Esophagus squamous epithelium (tissue), 4 donors: ENCODE measurements around the gene ADARB2.

ENCODE experiments used
- CTCF ChIP-seq, 6 experiments: fragments of 450-650 bp in 4 of 6; fragments of 200-600 bp in 2 of 6; sonication (generic) in 2 of 6; IDR thresholded peaks; one replicate each; pipeline ENCODE4 v1.5.1; 2016 to 2019; ENCODE audit warnings: antibody characterized with exemption in 6 of 6, mild to moderate bottlenecking in 4 of 6, moderate library complexity in 4 of 6
- POLR2A ChIP-seq, 4 donors: fragments of 450-650 bp; IDR thresholded peaks; one replicate each; pipeline ENCODE4 v1.6.1; 2017; ENCODE audit warnings: antibody characterized with exemption in 4 of 4, mild to moderate bottlenecking in 4 of 4, moderate library complexity in 3 of 4

- no peak for TF ChIP-seq CTCF (IDR thresholded peaks at IDR 0.05)
- TF ChIP-seq POLR2A (IDR thresholded peaks at IDR 0.05): no peak
Observed at GRCh38 chr10:1309617-1310270, 427.6 kb downstream of the ADARB2 start.
